PC-3 (cell line): ENCODE data around the gene CYBC1.

Experiments
- CTCF ChIP-seq: fragments of 300-600 bp; sonication (generic); conservative IDR thresholded peaks from 2 replicates; pipeline ENCODE4 v1.5.1; 2017; ENCODE audit warnings: antibody characterized with exemption, low read depth, mild to moderate bottlenecking, low read length
- EZH2 ChIP-seq: fragments of 300-600 bp; sonication (generic); IDR thresholded peaks from one replicate; pipeline ENCODE4 v1.6.1; 2017; ENCODE audit warnings: antibody characterized with exemption, mild to moderate bottlenecking, low read length; ENCODE audit not compliant: unreplicated experiment
- EZH2phosphoT487 ChIP-seq: fragments of 300-600 bp; sonication (generic); IDR thresholded peaks from 2 replicates; pipeline ENCODE4 v1.6.1; 2018; ENCODE audit warnings: mild to moderate bottlenecking, antibody characterized with exemption, low read length, borderline replicate concordance

GRCh38 chr17:82493226-82493781 is 42.8 kb upstream of the CYBC1 start:
- TF ChIP-seq CTCF (no peak), EZH2 (no peak), EZH2phosphoT487 (no peak)
